HG03460 (cell line): ENCODE data around the gene TLCD5.
A peak's percentile ranks its signal among the peaks of the same experiment; 100 is the strongest.

ENCODE experiments used
- ATAC-seq: cut with Tn5 transposase; IDR thresholded peaks from one replicate; pipeline ENCODE4 v1.9.1; 2021; ENCODE audit not compliant: unreplicated experiment

TLCD5 gene

DNA sequence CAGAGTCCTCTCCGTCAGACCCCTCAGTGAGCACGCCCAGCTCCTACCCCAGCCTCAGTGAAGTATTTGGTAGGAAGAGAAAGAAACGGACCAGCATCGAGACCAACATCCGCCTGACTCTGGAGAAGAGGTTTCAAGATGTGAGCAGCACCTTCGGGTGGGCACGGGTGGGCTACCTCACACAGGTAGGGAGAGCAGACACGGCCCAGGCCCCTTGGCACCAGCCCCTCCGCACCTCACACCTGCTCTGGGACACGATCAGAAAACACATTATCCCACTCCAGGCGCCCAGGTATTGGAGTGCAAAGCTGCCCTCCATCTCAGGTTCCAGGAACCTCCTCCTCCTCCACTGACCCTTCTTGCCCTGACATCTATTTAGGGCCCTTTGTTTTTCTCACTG lies 17.6 kb upstream of the TLCD5 start:
- no peak for ATAC-seq

DNA sequence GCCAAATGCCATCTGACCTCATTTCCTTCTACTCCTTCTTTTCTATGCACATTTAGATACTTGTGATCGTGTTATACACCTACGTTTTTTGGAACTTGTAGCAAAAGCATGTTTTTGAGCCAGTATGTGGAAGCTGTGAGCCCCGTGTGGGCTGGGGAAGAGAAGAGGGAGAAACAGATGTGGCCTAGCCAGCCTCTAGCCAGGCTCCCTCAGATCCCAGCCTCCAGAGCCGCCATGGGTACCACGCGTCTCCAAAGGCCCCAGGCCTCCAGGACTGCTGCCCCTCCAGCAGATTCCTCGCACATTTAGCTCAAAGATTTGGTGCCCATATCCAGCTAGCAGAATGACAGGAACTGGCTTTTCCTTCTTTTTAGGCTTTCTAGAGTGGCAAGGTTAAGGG lies 17.0 kb upstream of the TLCD5 start:
- no peak for ATAC-seq

DNA sequence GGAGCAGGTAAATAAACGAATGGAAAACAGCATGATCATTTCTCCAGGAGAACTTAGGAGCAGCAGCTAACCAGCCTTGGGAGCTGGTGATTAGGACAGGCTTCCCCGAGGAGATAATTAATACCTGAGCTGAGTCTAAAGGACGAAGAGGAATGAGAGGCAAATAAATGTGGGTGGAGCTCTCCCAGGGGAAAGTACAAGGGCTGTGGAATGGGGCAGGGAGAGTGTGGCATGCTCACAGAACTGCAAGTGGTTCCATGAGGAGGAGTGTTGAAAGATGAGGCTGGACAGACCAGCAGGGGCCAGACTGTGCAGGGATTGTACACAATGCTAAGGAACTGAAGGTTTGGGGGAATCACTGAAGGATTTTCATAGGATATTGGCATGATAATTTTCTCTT lies 14.2 kb upstream of the TLCD5 start:
- no peak for ATAC-seq

DNA sequence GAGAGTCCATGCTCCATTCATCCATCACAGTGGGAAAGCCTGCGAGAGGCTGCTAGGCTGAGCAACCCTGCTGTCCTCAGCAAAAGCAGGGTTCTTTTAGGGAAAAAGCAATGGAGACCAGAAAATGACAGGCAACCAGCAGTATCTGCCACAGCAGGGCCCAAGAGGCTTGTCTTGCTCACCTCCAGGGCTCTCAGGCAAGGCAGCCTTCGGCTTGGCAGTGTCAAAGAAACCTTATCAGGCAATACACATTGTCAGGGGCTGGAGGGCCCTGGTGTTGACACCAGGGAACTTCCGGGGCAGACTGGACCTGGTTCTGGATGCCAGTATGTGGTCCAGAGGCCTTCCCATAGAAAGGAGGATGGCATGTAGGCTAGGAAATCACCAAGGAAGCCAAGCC lies 10.2 kb upstream of the TLCD5 start:
- no peak for ATAC-seq

DNA sequence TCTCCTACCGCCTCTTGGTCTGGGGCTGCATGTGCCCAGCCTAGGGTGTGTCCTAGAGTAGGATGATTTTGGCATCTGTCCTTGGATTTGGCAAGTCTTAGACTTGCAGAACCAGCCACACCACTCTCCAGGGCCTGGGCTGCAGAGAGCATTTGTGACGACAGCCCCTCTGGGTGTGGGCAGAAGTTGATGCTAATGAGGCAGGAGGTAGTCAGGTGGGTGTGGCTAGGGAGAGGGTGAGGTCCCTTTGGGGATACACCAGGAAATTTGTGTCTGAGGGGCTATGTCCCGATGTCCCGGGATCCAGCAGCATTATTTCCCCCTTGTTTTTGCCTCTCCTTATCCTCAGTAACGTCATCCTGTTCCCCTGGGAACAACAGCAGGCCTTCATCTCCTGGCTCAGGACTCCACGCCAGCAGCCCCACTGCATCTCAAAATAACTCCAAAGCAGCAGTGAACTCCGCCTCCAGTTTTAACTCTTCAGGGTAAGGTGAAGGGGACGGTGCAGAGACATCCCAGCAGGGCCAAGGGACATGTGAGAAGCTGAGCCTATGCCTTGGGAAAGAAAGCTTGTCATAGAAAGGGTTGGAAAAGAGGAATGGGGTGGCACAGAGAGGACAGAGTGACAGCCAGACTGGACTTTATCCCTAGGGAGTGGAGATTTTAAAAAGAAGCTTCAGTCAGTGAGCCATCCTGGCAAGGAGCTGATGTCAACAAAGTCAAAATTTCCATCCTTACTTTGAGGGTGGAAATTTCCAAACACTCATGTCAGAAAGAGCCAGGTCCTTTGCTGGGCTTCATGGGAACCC lies 8.0 kb upstream of the TLCD5 start:
- ATAC-seq: no peak

DNA sequence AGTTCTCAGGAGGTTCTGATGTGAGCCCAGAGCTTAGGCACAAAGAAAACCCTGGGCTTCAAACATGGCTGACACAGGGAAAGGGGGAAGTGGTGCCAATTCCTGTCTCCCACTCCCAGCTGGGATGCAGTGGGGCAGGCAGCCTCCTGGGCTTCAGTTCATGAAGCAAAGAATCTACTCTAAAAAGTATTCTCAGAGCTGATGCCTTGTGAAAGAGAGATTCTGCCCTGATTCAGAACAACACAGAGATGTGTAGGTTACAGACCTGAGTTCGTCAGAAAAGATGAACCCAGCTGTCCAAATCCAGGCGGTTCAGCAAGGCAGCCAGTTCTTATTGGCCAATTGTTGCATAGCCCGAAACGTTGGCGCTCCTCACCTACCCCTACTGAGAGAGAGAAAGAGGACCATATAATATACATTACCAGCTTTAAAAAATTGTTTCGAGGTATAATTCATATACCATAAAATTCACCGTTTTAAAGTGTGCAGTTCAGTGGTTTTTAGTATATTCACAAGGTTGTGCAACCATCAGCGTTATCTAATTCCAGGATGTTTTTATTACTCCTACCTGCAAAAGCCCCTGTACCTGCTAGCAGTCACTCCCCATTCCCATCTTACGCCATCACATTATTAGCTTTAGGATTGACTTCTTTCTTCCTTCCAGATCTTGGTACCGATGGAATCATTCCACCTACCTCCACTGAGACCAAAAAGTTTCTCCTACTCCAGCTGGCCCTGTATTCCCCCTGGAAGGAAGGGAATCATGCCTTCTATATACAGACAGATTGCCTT lies 7.2 kb upstream of the TLCD5 start:
- ATAC-seq: no peak

DNA sequence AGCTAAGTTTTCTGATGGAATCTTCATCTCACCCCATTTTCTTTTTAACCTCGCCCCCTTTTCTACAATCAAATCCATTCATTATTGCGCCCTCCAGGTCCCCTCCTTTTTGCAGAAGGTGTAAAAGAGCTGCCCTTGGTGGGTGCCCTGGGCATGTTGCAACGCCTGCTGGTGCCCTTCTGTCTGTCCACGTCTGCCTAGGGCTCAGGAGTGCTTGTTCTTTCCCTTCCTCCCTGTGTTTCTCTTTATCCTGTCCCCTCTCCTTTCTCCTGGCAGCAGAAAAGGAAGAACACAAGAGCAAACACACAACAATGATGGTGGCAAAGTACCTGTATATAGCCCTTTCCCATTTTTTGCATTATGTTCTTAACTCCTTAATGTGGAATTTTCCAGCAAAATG lies 6.2 kb upstream of the TLCD5 start:
- no peak for ATAC-seq

DNA sequence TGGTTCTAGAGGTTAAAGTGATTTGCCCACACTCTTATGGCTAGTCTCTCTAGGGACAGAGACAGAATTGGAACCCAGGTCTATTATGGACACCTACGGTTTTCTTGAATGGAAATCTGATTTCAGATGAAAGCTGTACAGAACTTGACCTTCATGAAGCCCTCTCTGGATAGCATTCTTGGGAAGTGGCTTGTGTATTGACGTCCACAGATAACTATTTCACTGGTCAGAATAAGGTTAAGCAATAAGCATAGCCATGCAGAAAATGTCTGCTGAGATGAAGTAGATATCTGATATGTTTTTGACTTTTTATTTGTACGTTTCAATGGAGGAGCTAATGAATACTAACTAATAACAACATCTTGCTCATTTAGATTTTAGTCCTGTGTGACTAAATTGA lies 1.1 kb downstream of the TLCD5 start:
- ATAC-seq: no peak

DNA sequence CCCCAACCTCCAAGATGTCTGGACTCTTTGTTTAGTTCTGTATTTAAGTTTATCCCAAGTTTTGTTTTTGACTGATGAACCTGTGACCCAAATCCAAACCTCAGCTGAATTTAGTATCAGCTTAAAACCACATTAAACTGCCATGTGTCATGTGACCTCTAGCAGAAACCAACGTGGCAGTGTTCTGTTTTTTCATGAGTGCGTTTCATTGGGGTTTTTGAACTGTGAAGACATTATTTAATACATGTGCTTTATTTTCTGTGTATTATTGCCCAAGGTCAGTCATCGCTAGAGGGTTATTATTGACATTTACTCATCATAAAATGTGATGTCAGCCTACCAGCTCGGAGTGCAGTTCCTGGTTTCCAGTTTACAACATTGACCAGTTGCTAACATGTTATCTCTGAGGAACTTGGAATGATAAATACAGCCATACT lies 1.8 kb downstream of the TLCD5 start:
- no peak for ATAC-seq

DNA sequence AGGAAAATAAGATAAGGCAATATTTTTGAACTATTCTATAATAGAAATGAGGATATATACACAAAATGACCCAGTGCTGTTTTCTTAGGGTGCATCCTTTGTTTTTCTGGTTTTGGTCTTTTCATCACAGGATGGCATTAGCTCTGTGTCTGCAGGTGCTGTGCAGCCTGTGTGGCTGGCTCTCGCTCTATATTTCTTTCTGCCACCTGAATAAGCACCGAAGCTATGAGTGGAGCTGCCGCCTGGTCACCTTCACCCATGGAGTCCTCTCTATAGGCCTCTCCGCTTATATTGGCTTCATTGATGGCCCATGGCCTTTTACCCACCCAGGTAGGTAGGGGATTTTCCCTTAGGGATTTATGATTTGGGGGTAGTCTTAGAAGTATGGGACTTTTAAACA lies 2.2 kb downstream of the TLCD5 start:
- no peak for ATAC-seq

DNA sequence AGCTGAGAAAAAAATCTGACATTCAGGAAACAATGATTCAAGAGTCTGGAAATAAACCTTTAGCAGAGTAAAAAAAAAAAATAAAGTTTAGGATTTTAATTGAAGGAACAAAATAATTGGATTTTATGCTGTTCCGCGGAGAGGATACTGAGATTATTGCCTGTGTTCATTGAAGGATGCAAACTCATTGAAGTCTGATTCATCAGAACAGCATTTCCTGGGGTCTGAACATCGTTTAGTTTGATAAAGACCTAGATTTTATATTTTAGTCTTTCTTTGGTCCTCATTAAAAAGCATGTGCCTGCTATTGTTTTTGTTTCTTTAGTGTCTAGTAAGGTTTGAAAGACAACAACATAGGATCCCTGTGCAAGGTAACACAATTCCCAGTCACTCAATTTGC lies 4.5 kb downstream of the TLCD5 start:
- ATAC-seq: no peak

DNA sequence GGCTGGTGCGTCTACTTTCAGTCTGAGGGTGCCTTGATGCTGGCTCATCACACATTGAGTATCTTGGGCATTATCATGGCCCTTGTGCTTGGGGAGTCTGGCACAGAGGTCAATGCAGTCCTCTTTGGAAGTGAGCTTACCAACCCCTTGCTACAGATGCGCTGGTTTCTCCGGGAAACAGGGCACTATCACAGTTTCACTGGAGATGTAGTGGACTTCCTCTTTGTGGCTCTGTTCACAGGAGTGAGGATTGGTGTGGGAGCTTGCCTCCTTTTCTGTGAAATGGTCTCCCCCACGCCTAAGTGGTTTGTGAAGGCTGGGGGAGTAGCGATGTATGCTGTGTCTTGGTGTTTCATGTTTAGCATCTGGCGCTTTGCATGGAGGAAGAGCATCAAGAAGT lies 4.9 kb downstream of the TLCD5 start:
- ATAC-seq: no peak

DNA sequence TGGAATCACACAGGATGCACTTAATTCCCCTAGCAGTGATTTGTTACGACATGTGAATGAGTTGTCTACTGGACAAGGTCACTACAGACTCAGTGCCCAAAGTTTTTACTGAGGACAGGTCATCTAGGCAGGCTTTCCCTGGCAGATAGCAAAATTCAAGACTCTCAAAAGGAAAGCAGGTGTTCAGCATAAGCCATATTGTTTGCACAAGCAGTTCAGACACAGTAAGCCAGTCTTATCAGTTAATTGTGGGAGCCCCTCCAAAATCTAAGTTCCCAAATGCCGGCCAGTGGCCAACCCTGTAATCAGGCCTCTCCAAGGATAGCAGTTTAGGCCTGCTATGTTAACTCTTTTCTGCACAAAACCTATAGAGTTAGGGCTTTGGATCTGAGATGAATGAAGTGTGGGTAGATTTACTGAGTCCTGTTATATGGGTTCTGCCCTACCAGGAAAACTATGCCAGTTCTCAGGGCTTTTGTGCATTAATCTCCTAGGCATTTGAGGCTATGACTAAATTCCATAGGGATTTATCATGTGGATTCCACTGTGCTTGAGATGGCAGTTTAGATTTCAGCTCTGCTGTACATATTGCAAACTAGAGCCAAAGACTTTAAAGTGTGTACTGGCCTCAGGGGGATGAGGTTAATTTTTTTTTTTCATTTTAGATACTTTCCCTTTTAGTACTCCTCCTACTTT lies 6.3 kb downstream of the TLCD5 start:
- no peak for ATAC-seq

DNA sequence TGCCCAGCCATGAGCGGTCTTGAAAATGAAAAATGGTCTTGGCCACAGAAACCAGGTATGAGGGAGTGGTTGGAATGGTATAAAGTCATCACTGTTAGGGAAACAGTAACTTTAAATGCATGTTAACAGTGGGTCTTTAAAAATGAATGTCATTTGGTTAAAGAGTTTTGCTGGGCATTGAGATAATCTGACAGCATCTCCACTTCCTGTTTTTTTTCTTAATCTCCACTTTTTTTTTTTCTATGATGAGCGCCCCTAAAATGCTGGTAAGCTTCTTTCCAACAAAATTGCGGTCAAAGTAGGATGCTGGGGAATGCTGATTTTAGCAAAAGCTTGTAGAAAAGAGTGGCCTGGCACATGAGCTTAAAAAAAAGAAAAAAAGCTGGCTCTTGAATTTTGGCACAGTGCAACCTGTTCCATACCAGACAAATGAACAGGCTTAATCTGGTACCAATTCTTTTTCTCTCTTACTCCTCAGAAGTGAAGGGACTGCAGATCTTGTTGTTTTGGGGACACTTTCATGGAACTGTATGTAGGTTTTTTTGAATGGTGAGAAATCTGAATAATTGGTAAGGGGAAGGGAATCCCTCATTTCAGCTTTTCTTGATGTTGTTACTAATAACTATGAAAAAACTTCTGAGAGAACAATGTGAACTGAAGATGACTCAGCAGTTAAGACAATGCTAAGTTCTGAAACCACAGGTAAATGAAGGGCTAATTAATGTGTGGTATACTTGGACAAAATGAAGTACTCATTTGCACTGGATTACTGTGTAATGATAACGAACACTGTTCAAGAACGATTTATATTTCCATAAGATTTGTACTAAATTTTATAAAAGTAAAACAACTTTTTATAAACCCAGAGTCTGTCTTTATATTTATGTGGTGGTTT lies 8.0 kb downstream of the TLCD5 start:
- ATAC-seq: no peak

DNA sequence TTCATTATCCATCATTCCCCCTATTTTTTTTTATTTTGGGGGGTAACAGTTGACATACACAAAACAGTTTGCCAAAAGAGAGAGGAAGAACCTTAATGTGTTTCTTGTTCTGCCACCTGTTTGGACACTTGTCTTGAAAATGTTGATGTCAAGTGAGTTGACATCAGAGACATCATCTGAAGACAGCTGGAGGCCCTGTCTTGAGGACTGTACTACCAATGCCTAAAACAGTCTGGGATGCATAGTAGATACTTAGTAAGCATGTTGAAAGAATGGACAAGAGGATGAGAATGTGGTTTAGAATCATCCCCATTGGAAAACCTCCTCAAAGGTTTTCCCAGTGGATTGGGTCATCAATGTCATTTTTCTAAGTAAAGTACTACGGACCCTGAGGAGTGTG lies 8.7 kb downstream of the TLCD5 start:
- ATAC-seq: no peak

DNA sequence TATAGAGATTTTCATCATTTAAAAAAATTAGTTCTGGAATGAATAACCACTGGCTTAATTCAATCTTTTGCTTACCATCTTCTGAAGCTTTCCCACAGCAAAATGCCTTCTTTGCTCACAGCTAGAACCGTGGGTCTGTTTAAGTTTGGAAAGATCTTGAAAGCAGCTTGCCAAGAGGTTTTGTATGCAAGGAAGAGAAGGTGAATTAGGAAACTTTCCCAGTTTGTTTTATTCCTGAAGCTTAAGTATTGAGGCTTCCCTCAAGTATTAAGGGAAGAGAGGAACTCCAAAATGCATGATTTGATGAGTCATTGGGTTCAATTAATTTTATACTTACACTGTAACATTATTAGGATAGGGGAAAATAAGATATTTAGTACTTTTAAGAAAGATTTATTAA lies 9.2 kb downstream of the TLCD5 start:
- ATAC-seq: no peak

DNA sequence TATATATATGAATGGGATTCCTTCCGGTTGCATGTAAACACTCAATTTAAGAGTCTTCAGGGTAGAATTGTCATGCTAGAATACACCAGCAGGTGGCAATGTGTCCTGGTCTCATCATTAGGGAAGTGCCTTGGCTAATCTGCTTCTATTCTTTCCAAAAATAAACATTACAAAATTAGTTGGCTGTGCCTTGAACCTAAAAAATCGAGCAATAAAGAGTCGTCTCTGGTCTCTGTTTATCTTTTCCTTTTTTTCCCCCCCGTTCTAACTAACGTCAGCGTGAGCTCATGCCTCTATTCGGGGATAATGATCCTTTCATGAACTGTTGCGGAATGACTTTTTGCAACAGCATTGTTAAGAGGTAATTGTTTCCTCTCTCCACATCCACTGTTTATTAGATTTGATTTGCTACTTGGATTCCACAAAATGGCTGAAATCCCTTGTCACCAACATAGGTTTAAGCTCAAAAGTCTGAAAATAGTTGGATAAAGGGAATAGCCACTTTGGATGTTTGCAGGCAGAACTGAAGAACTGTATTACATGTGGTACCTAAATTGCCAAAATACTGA lies 9.9 kb downstream of the TLCD5 start:
- no peak for ATAC-seq

DNA sequence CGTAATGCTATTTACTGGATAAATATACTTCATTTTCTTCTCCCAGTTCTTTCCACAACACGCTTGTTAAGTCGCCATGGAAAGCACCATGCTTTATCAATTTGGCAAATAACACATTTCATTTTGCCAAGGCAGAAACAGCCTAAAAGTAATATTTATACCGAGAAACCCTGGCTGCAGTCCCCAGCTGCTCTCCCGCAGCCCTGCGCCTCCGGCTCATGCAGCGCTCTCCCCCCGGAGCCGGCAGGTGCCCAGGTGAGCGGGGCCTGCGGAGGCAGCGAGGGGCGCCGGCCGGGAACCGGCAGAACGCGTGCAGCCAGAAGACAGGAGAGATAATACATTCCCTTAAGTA lies 10.4 kb downstream of the TLCD5 start:
- peak; percentile 21 for ATAC-seq

DNA sequence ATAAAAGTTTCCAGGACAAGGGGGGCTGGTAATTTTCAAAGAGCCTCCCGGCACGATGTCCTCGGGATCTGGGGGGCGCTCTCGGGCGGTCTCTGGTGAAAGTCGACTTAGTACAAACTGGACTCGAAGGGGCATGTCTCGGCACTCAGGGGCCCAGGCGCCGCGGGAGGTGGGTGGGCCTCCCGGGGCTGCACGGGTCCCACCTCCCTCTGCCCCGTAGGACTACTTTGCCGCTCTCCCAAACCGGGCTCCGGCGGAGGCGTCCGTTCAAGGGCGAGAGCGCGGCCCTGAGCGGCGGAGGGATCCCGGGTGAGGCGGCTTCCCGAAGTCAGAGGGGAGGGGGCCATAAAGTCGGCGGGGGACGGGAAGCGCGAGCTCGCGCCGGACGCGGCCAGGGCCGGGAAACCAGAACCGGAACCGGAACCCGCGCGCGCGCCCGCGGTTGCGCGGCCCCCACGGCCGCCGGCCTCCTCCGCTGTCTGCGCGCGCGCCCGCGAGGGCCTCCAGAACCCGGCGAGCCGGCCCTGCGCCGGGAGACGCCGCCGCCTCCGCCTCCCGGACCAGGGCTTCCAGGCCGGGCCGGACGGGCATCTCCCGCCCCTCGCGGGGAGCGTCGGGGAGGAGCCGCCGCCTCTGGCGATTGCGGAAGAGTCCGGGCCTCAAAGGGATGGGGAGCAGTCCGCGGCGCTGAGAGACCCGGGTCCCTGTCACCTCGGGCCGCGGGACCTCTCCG lies 11.0 kb downstream of the TLCD5 start, which contains the start of gene ARHGEF12:
Gene ARHGEF12, plus strand, starts transcription at position 506 of the 733 bp plus-strand sequence. CDS start 831 bp downstream, outside the sequence.
- peak; percentile 48 for ATAC-seq
